Mucosa of rectum (tissue), 2 donors: ENCODE results near the gene FLT1.

ENCODE experiments used
- H3K27ac ChIP-seq, 2 donors: one replicate each; pipeline ENCODE4 v1.7.0; 2013; ENCODE audit warnings: inconsistent platforms in 2 of 2, low read depth in 2 of 2, low read length in 2 of 2
- H3K27me3 ChIP-seq, 2 donors: one replicate each; pipeline ENCODE4 v1.7.0; 2013; ENCODE audit warnings: low read length in 2 of 2; ENCODE audit not compliant: control insufficient read depth in 2 of 2, insufficient read depth in 2 of 2
- H3K36me3 ChIP-seq, 2 donors: one replicate each; pipeline ENCODE4 v1.7.0; 2013; ENCODE audit warnings: low read length in 2 of 2; ENCODE audit not compliant: control insufficient read depth in 2 of 2, insufficient read depth in 2 of 2
- H3K4me1 ChIP-seq, 2 donors: one replicate each; pipeline ENCODE4 v1.7.0; 2013; ENCODE audit warnings: low read length in 2 of 2, mild to moderate bottlenecking in 1 of 2; ENCODE audit not compliant: control insufficient read depth in 2 of 2, insufficient read depth in 2 of 2
- H3K4me3 ChIP-seq, 2 donors: one replicate each; pipeline ENCODE4 v1.7.0; 2013; ENCODE audit warnings: low read length in 2 of 2
- H3K9ac ChIP-seq, 2 donors: one replicate each; pipeline ENCODE4 v1.7.0; 2013; ENCODE audit warnings: low read length in 2 of 2, low read depth in 1 of 2, mild to moderate bottlenecking in 1 of 2
- H3K9me3 ChIP-seq, 2 donors: one replicate each; pipeline ENCODE4 v1.7.0; 2013; ENCODE audit warnings: low read length in 2 of 2; ENCODE audit not compliant: control insufficient read depth in 2 of 2
- donor health status: healthy.
- donor health status: Normal muscosa, but diverticular disease.

FLT1 gene

DNA sequence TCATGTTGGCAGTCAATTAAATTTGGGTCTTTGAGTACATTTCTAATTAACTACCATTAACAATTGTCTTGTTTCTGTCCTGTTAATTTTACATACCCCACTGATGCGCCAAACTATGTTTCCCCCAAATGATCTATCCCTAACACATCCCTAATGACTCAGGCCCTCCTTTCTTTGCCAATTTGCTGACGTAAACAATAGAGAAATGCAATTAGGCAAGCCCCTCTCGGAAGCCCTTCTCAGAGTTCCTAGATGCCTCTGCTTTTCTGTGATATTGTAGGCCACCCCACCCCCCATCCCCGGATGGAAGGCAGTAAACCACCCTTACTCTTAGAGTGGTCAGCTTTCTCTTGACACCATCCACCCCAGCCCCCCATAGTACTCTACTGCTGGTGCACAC, 74.2 kb downstream of the FLT1 start:
- Histone ChIP-seq H3K27me3 (no peaks in the 10 kb centered on the region), H3K4me1 (peaks cover 0 to 4% of the 10 kb centered on the region in 2 donors), H3K27ac (no peak overlapping the region), H3K36me3 (no peaks in the 10 kb centered on the region), H3K9me3 (no peaks in the 10 kb centered on the region), H3K9ac (no peak overlapping the region), H3K4me3 (no peak overlapping the region)

DNA sequence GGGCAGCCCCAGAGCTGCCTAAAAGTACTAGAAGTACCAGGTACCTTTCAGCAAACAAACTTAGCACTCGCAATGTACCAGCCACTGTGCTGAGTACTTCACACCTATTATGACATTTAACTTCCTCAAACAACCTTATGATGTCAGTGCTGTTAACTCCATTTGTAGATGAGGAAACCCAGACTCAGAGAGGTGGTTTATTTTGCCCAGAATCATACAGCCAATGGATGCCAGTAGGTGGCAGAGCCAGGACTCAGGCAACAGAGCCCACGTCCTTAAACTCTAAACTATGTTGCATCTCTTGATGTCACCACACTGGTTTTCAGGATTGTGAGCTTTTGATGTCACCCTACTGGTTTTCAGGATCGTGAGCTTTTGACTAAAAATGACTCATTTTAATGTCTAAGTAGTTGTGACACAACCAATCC, 78.9 kb downstream of the FLT1 start:
- no peak overlapping the region for H3K4me3 ChIP-seq
- H3K9ac ChIP-seq, result no peak overlapping the region
- no peaks in the 10 kb centered on the region for H3K36me3 ChIP-seq
- H3K27ac ChIP-seq, result no peak overlapping the region
- no peaks in the 10 kb centered on the region for H3K9me3 ChIP-seq
- H3K4me1 ChIP-seq, result no peaks in the 10 kb centered on the region
- no peaks in the 10 kb centered on the region for H3K27me3 ChIP-seq

DNA sequence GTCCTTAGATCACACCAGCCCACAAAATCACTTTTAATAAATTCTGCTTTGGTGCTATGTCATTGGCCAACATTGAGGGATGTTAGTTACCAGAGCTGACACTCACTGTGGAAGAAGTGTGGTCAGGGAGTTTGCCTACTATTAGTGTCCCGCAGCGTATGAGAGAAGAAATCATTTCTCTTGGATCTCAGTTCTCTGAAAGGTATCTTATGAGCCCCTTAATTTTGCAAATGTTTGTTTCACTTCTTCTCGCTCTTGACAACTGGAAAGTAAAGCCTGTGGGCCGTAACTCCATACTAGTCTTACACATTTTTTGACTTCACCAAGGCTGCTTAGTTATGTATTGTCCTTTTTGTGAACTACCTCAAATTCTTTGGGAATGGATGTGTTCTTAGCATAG, 80.9 kb downstream of the FLT1 start:
- no peaks in the 10 kb centered on the region for H3K36me3 ChIP-seq
- H3K27me3 ChIP-seq, result peaks cover 0 to 2% of the 10 kb centered on the region in 2 donors
- no peaks in the 10 kb centered on the region for H3K9me3 ChIP-seq
- H3K27ac ChIP-seq, result no peak overlapping the region
- no peak overlapping the region for H3K9ac ChIP-seq
- H3K4me1 ChIP-seq, result no peaks in the 10 kb centered on the region
- H3K4me3 ChIP-seq, result no peak overlapping the region

DNA sequence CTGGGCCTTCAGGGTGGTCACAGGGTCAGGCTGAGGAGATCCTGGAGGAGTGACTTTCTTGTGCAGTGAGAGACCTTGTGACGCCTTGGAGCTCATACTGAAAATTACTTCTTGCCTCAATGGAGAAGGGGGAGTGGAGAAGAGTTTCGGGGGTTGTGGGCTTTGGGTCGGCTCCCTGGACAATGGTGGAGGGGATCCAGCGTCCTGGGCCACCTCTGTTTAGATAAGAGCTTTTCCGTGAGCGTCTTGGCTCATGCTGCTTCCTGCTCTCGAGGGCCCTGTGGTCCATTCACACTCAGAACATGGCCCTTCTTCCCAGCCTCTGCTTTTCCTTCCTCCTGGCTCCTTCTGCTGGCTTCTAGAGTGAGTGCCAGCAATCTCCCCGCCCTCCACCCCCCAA, 81.9 kb downstream of the FLT1 start:
- H3K9me3 ChIP-seq, result no peaks in the 10 kb centered on the region
- peaks cover 0 to 2% of the 10 kb centered on the region in 2 donors for H3K27me3 ChIP-seq
- no peak overlapping the region for H3K27ac ChIP-seq
- H3K36me3 ChIP-seq, result no peaks in the 10 kb centered on the region
- no peaks in the 10 kb centered on the region for H3K4me1 ChIP-seq
- no peak overlapping the region for H3K4me3 ChIP-seq
- H3K9ac ChIP-seq, result no peak overlapping the region

DNA sequence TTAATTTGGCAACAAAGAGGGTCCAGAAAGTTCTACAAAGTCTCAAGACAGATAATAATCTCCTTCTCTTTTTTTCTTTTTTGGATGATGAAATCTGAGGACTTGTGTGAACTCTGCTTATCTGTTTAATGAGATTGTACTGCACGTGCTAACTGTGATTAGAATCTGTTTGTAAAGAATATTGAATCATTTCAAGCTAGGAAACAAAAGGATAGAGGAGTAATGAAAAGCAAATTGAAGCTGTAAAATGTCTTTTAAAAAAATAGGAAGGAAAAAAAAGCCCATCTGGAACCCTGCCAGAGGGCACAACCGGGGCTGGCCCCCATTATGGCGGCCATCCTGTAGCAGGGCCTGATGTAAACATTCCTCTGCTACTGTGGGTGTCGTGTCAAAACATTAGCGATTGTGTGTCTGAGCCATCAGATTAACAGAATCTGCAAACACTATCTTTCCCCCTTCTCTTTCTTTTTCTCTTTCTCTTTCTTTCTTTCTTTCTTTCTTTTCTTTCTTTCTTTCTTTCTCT, 83.0 kb downstream of the FLT1 start:
- Histone ChIP-seq H3K27ac (no peak overlapping the region), H3K4me3 (no peak overlapping the region), H3K4me1 (no peaks in the 10 kb centered on the region), H3K9ac (no peak overlapping the region), H3K27me3 (peaks cover 0 to 2% of the 10 kb centered on the region in 2 donors), H3K9me3 (no peaks in the 10 kb centered on the region), H3K36me3 (no peaks in the 10 kb centered on the region)

DNA sequence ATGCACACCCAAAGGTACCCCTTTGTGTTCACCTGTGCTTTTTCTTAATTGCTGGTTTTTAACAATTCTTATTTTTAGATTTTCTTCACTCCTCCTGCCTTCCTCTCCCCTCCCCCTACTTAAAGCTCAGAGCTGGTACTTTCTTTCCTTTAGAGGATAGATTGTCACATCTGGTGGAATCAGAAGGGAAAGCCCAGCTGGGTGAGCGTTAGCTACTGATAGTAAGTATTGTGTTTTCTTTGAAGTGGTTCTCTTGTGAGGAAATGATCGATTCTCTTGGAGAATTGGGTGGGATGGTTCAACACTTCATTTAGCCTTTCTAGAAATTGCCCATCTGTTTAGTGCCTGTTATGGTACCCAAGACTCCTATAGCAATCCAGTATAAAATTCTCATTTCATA, 84.8 kb downstream of the FLT1 start:
- Histone ChIP-seq H3K9ac (no peak overlapping the region), H3K4me1 (no peaks in the 10 kb centered on the region), H3K36me3 (no peaks in the 10 kb centered on the region), H3K9me3 (no peaks in the 10 kb centered on the region), H3K27me3 (peaks cover 0 to 2% of the 10 kb centered on the region in 2 donors), H3K4me3 (no peak overlapping the region), H3K27ac (no peak overlapping the region)

DNA sequence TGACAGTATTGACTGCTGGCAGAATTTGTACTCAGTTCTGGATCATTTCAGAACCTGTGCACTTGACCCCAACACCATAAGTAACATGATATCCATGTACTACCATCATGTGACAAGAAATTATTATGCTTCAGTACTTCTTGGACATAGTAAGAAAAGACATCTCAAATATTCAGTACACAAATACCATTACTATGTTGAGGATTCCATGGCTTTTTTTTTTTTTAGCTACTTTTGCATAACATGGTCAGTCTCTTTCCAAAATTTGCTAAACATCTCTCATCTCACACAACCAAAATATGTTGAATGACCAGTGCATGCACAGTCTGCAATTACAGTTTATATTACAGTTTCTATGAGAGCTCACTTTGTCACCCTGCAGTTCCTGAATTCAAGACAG, 85.3 kb downstream of the FLT1 start:
- H3K9ac ChIP-seq, result no peak overlapping the region
- H3K27ac ChIP-seq, result no peak overlapping the region
- no peaks in the 10 kb centered on the region for H3K9me3 ChIP-seq
- H3K27me3 ChIP-seq, result peaks cover 0 to 2% of the 10 kb centered on the region in 2 donors
- H3K4me1 ChIP-seq, result no peaks in the 10 kb centered on the region
- no peaks in the 10 kb centered on the region for H3K36me3 ChIP-seq
- H3K4me3 ChIP-seq, result no peak overlapping the region

DNA sequence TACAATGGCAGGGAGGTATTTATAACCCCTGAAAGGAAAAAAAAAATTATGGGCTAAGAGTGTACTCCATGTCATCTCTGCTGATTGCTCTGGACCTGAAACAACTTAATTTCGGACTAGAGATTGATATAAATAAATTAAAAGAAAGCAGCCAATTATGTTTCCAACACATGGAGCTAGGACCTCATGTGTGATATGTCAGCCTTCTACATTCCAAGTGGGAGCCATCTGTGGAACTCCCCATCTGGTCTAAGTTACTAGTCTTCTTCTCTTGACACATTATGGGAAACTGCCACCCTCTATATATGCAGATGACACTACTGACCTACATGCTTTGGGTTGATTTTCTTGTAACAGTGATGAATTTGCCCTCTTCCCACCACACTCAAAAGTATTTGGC, 86.1 kb downstream of the FLT1 start:
- no peak overlapping the region for H3K9ac ChIP-seq
- no peaks in the 10 kb centered on the region for H3K4me1 ChIP-seq
- H3K36me3 ChIP-seq, result no peaks in the 10 kb centered on the region
- H3K27me3 ChIP-seq, result peaks cover 0 to 2% of the 10 kb centered on the region in 2 donors
- H3K9me3 ChIP-seq, result no peaks in the 10 kb centered on the region
- H3K4me3 ChIP-seq, result no peak overlapping the region
- H3K27ac ChIP-seq, result peak overlapping the region in 1 of 2 donors; percentile 11

DNA sequence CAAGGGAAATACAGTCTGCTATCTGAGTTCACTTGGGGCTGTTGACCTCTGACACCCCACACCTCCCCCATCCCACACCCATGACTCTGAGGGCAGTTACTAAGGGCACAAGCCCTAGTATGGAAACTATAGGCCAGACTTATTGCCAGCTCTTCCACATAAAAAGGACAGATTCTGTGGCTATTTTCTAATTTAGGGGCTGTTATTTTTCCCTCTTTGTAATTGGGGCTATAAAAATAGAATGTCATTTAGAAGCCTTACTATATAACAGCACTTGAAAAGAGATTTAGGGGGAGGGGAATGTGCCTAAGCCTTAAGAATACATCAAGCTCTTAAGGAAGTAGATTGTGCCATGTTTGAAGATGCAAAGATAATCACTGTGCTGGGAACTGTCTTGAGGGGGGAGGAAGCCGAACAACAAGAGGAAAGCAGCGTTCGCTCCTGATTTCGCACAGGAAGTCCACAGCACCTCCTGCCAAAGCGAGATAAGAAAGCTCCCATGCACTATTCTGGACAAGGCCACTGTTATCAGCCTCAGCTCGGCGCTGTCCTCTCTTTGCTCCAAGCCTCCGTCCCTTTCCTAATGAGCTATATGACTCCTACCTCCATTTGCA, 86.6 kb downstream of the FLT1 start:
- Histone ChIP-seq H3K27me3 (peaks cover 0 to 2% of the 10 kb centered on the region in 2 donors), H3K4me1 (no peaks in the 10 kb centered on the region), H3K27ac (peak overlapping the region in 1 of 2 donors; percentile 21), H3K4me3 (no peak overlapping the region), H3K9me3 (no peaks in the 10 kb centered on the region), H3K36me3 (no peaks in the 10 kb centered on the region), H3K9ac (no peak overlapping the region)

DNA sequence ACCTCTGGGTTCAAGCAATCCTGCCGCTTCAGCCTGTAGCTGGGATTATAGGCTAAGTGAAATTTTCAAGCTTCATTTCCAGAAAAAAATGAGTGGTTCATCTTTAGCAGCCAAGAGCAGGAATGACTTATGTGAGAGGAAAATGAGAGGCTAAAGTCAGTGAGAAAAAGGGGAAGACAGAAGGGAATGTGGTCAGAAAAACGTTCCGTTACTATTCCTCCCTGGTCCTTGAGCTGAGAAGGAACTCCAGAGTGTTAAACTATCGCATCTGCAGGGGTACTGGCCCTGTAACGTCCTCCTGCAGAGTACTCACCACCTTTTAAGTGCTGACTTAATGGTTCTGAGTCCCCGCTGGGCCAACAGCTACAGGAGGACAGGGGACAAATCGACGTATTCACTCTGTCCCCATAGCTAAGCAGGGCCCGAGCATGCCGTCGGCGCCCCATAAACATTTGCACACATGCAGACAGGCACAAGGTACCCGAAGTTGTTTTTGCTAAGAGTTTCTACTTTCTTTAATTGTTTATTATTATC, 88.1 kb downstream of the FLT1 start:
- H3K9ac ChIP-seq, result no peak overlapping the region
- H3K27ac ChIP-seq, result no peak overlapping the region
- no peaks in the 10 kb centered on the region for H3K4me1 ChIP-seq
- peaks cover 0 to 2% of the 10 kb centered on the region in 2 donors for H3K27me3 ChIP-seq
- H3K9me3 ChIP-seq, result no peaks in the 10 kb centered on the region
- H3K4me3 ChIP-seq, result no peak overlapping the region
- no peaks in the 10 kb centered on the region for H3K36me3 ChIP-seq
